Chondrocyte (in vitro differentiated cells): ENCODE results near the gene ZMYND12. TPM values are rescaled to one million over a fixed set of nuclear protein-coding genes. Genes with fewer than 3 reads are reported as not detected.

Source experiments
- DNase-seq: peaks from one replicate; pipeline ENCODE4 v3.0.0; 2021; ENCODE audit warnings: mixed read lengths, low spot score
- H3K27ac Mint-ChIP-seq: one replicate; pipeline ENCODE4 v1.8.0; 2021; ENCODE audit warnings: mild to moderate bottlenecking, moderate library complexity, mixed read lengths; ENCODE audit not compliant: unreplicated experiment
- H3K27me3 Mint-ChIP-seq: 2 replicates; pipeline ENCODE4 v1.8.0; 2021; ENCODE audit warnings: low read depth, mixed read lengths
- H3K36me3 Mint-ChIP-seq: 2 replicates; pipeline ENCODE4 v1.8.0; 2021; ENCODE audit warnings: low read depth, mixed read lengths
- H3K4me1 Mint-ChIP-seq: 2 replicates; pipeline ENCODE4 v1.8.0; 2021; ENCODE audit warnings: low read depth, mild to moderate bottlenecking, mixed read lengths
- H3K4me3 Mint-ChIP-seq: one replicate; pipeline ENCODE4 v1.8.0; 2021; ENCODE audit warnings: mild to moderate bottlenecking, moderate library complexity, mixed read lengths; ENCODE audit not compliant: unreplicated experiment
- H3K9me3 Mint-ChIP-seq: 2 replicates; pipeline ENCODE4 v1.8.0; 2021; ENCODE audit warnings: low read depth, mixed read lengths
- total RNA-seq: library from RNA; stranded (reverse); gene quantifications from 3 replicates; pipeline ENCODE4 v1.2.1, GENCODE V29; 2021
- TF ChIP-seq, protein P1 (sequence below): fragments of 200-600 bp; sonication (generic); IDR thresholded peaks from 2 replicates; pipeline ENCODE4 v1.5.0; 2021; ENCODE audit warnings: antibody characterized with exemption, mild to moderate bottlenecking, moderate library complexity

ZMYND12 gene
- total RNA-seq, 1 donor from 2014 or later = 0.30 TPM

DNA sequence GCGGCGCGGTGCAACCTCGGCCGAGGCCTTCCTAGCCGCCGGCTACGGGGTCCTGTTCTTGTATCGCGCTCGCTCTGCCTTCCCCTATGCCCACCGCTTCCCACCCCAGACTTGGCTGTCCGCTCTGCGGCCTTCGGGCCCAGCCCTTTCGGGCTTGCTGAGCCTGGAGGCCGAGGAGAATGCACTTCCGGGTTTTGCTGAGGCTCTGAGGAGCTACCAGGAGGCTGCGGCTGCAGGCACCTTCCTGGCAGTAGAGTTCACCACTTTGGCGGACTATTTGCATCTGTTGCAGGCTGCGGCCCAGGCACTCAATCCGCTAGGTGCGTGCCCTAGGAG is 900 bp upstream of the ZMYND12 start:
- H3K36me3 Mint-ChIP-seq = peaks cover 6% of the 10 kb centered on the region
- TF ChIP-seq, protein P1, sequence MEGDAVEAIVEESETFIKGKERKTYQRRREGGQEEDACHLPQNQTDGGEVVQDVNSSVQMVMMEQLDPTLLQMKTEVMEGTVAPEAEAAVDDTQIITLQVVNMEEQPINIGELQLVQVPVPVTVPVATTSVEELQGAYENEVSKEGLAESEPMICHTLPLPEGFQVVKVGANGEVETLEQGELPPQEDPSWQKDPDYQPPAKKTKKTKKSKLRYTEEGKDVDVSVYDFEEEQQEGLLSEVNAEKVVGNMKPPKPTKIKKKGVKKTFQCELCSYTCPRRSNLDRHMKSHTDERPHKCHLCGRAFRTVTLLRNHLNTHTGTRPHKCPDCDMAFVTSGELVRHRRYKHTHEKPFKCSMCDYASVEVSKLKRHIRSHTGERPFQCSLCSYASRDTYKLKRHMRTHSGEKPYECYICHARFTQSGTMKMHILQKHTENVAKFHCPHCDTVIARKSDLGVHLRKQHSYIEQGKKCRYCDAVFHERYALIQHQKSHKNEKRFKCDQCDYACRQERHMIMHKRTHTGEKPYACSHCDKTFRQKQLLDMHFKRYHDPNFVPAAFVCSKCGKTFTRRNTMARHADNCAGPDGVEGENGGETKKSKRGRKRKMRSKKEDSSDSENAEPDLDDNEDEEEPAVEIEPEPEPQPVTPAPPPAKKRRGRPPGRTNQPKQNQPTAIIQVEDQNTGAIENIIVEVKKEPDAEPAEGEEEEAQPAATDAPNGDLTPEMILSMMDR = no peak
- H3K27me3 Mint-ChIP-seq = peaks cover 2% of the 10 kb centered on the region
- H3K4me3 Mint-ChIP-seq = peak overlapping the region; percentile 79
- DNase-seq = no peak
- H3K27ac Mint-ChIP-seq = peak overlapping the region; percentile 83
- no peaks in the 10 kb centered on the region for H3K9me3 Mint-ChIP-seq
- H3K4me1 Mint-ChIP-seq = peaks cover 23% of the 10 kb centered on the region

DNA sequence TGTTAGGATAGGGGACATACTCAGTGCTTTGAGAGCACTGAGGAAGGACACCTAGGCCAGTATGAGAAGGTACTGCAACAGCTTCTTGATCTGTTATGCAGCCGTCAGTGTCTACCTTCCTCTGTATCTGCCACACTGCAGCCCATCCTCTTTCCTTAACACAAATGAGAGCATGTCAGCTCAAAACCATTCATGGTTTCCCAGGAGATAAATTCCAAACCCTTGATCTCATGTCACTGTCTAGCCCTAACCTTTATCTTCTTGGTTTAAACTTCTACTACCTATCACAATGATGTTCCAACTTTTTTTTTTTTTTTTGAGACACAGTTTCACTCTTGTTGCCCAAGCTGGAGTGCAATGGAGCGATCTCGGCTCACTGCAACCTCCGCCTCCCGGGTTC is 1.4 kb downstream of the ZMYND12 start:
- no peaks in the 10 kb centered on the region for H3K9me3 Mint-ChIP-seq
- H3K4me1 Mint-ChIP-seq = peaks cover 21% of the 10 kb centered on the region
- H3K4me3 Mint-ChIP-seq = no peak overlapping the region
- TF ChIP-seq, protein P1 = no peak
- H3K36me3 Mint-ChIP-seq = peaks cover 6% of the 10 kb centered on the region
- H3K27ac Mint-ChIP-seq = no peak overlapping the region
- peaks cover 6% of the 10 kb centered on the region for H3K27me3 Mint-ChIP-seq
- DNase-seq = no peak

DNA sequence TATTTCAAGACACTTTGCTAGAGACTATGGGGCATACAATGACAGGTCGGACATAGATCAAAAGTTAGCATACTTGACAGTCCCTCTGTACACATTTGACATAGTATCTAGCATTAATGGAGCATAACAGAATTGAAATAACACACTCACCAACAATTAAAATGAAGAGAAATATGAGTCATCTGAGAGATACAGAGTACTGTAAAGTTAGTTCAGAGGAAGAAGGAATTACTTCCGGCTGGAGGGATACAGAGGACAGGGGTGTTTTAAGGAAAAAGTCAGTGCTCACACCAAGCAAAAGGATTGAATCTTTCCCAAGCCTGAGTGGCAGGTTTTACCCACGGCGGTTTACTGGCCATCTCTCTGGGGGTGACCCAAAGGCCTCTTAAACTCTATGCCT is 2.4 kb downstream of the ZMYND12 start:
- Mint-ChIP-seq H3K27ac (no peak overlapping the region), H3K4me3 (no peak overlapping the region), H3K27me3 (peaks cover 6% of the 10 kb centered on the region), H3K9me3 (no peaks in the 10 kb centered on the region), H3K36me3 (peaks cover 6% of the 10 kb centered on the region), H3K4me1 (peaks cover 21% of the 10 kb centered on the region)
- DNase-seq = no peak
- TF ChIP-seq, protein P1 = no peak

DNA sequence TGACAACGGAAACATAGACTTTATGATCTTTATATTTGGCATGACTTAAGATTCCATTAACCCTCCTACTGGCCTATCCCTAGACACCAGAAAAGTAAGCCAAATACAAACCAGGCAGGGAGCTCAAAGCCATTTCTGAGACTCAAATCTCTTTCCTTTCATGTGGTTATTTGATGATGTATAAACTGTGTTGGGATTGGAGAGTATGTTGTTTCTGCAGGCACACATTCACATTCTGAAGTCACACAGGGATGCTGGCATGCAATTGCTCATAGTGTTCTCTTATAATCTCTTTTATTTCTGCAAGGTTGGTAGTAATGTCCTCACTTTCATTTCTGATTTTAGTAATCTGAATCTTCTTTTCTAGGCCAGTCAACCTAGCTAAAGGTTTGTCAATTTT is 5.8 kb downstream of the ZMYND12 start:
- peaks cover 13% of the 10 kb centered on the region for H3K27me3 Mint-ChIP-seq
- no peak overlapping the region for H3K27ac Mint-ChIP-seq
- no peak for DNase-seq
- H3K9me3 Mint-ChIP-seq = no peaks in the 10 kb centered on the region
- TF ChIP-seq, protein P1 = no peak
- H3K4me3 Mint-ChIP-seq = no peak overlapping the region
- H3K4me1 Mint-ChIP-seq = no peaks in the 10 kb centered on the region
- H3K36me3 Mint-ChIP-seq = no peaks in the 10 kb centered on the region

DNA sequence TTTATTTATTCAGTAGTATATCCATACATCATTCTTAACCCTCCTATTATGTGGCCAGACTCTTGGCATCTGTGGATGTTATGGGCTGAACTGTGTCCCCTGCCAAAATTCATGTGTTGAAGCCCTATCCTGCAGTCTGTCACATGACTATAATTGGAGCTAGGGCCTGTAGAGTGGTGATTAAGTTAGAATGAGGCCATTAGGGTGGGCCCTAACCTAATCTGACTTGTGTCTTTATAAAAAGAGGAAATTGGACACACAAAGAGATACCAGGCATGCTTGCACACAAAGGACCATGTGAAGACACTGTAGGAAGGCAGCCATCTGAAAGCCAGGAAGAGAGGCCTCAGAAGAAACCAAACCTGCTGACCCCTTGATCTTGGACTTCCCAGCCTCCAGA is 6.6 kb downstream of the ZMYND12 start:
- Mint-ChIP-seq H3K9me3 (no peaks in the 10 kb centered on the region), H3K4me1 (no peaks in the 10 kb centered on the region), H3K4me3 (no peak overlapping the region), H3K36me3 (no peaks in the 10 kb centered on the region), H3K27me3 (peaks cover 13% of the 10 kb centered on the region), H3K27ac (no peak overlapping the region)
- TF ChIP-seq, protein P1 = no peak
- no peak for DNase-seq
